Endothelial cell of umbilical vein (primary cell): ENCODE results near the gene UQCRH. TPM values are rescaled to one million over a fixed set of nuclear protein-coding genes. Genes with fewer than 3 reads are reported as not detected.

Source experiments
- BruUV-seq: library from RNA; stranded (reverse); fragments of 400-500 nt; replicated peaks from 2 replicates; lab custom pipeline; 2021; lab: Mats Ljungman, UMichigan
- CTCF ChIA-PET: fragments of 300-600, 350-600 bp; sonication (Branson Sonifier 250); formaldehyde crosslinking; loops from one replicate; lab custom pipeline; 2021; ENCODE audit warnings: antibody characterized with exemption, inconsistent platforms; lab: Charles Lee
- POLR2A ChIA-PET: fragments of 300-600, 350-600 bp; sonication (Branson Sonifier 250); formaldehyde crosslinking; loops from one replicate; lab custom pipeline; 2021; ENCODE audit warnings: antibody characterized with exemption, inconsistent platforms; lab: Charles Lee
- DNase-seq: peaks from one replicate; pipeline ENCODE4 v3.0.0-alpha.2; 2011; ENCODE audit warnings: low read depth, low spot score
- FAIRE-seq: peaks from 2 replicates; lab custom pipeline; 2011; peaks lifted over from hg19 to GRCh38; lab: Jason Lieb, UNC
- H2AFZ ChIP-seq: 2 replicates; pipeline ENCODE4 v1.6.0; 2012; ENCODE audit warnings: low read depth, low read length, control low read depth, inconsistent platforms
- H3K27ac ChIP-seq: 2 replicates; pipeline ENCODE4 v1.5.1; 2011; ENCODE audit warnings: low read depth, mild to moderate bottlenecking, control low read depth, low read length, moderate library complexity; ENCODE audit not compliant: insufficient read depth
- H3K27me3 ChIP-seq, 2 experiments: 2 replicates each; pipeline versions ENCODE4 v1.6.0 to v1.6.1; 2011; ENCODE audit warnings: low read length in 2 of 2, mixed read lengths in 1 of 2; ENCODE audit not compliant: control insufficient read depth in 2 of 2, insufficient read depth in 2 of 2
- H3K36me3 ChIP-seq, 2 experiments: 2 replicates in 1 of 2; 3 replicates in 1 of 2; pipeline ENCODE4 v1.5.1; 2011; ENCODE audit warnings: low read length in 2 of 2, mild to moderate bottlenecking in 1 of 2, moderate library complexity in 1 of 2; ENCODE audit not compliant: control insufficient read depth in 2 of 2, insufficient read depth in 2 of 2; ENCODE audit errors: extremely low read depth in 1 of 2
- H3K4me1 ChIP-seq: 3 replicates; pipeline ENCODE4 v1.5.1; 2011; ENCODE audit warnings: mild to moderate bottlenecking, low read length; ENCODE audit not compliant: control insufficient read depth, insufficient read depth; ENCODE audit errors: extremely low read depth
- H3K4me2 ChIP-seq: 2 replicates; pipeline ENCODE4 v1.6.1; 2011; ENCODE audit warnings: low read length, control low read depth, mixed read lengths; ENCODE audit not compliant: insufficient read depth
- H3K4me3 ChIP-seq, 3 experiments: fragments of 200-600 bp in 1 of 3; sonication (generic), shearing (Covaris generic) in 1 of 3; replicated peaks in 1 of 3; 2 replicates each; pipeline ENCODE4 v1.5.1; 2011 to 2016; ENCODE audit warnings: control low read depth in 3 of 3, low read length in 3 of 3, mild to moderate bottlenecking in 2 of 3, inconsistent platforms in 1 of 3, low read depth in 1 of 3, moderate library complexity in 1 of 3; ENCODE audit not compliant: insufficient read depth in 1 of 3
- H3K79me2 ChIP-seq: 2 replicates; pipeline ENCODE4 v1.6.0; 2012; ENCODE audit warnings: low read length, inconsistent platforms; ENCODE audit not compliant: control insufficient read depth, insufficient read depth
- H3K9ac ChIP-seq: replicated peaks from 2 replicates; pipeline ENCODE3; 2011; ENCODE audit warnings: low read length, control low read depth; ENCODE audit not compliant: insufficient read depth; ENCODE audit errors: extremely low read depth
- H3K9me1 ChIP-seq: replicated peaks from 3 replicates; pipeline ENCODE4 v1.6.0; 2011; ENCODE audit warnings: mild to moderate bottlenecking, low read length; ENCODE audit not compliant: control insufficient read depth, insufficient read depth; ENCODE audit errors: extremely low read depth
- H3K9me3 ChIP-seq: replicated peaks from 2 replicates; pipeline ENCODE4 v1.5.1; 2012; ENCODE audit warnings: low read length, inconsistent platforms; ENCODE audit not compliant: control insufficient read depth, insufficient read depth
- H4K20me1 ChIP-seq: replicated peaks from 2 replicates; pipeline ENCODE3; 2011; ENCODE audit warnings: mild to moderate bottlenecking, low read length; ENCODE audit not compliant: control insufficient read depth, insufficient read depth; ENCODE audit errors: extremely low read depth
- EZH2 ChIP-seq: IDR thresholded peaks from 2 replicates; pipeline ENCODE4 v1.6.1; 2012; ENCODE audit warnings: borderline replicate concordance, low read depth, mild to moderate bottlenecking, moderate library complexity, low read length, inconsistent platforms; ENCODE audit not compliant: severe bottlenecking
- FOS ChIP-seq: IDR thresholded peaks from 2 replicates; pipeline ENCODE4 v1.6.1; 2011; ENCODE audit warnings: mild to moderate bottlenecking, low read length, moderate library complexity, borderline replicate concordance; ENCODE audit not compliant: insufficient read depth
- GATA2 ChIP-seq: IDR thresholded peaks from 2 replicates; pipeline ENCODE4 v1.7.0; 2011; ENCODE audit warnings: low read depth, mild to moderate bottlenecking, moderate library complexity, mixed read lengths, low read length; ENCODE audit not compliant: insufficient read length, insufficient read depth
- JUN ChIP-seq: IDR thresholded peaks from 2 replicates; pipeline ENCODE4 v1.6.1; 2011; ENCODE audit warnings: borderline replicate concordance, low read depth; ENCODE audit not compliant: insufficient read length, insufficient read depth
- MYC ChIP-seq: IDR thresholded peaks from one replicate; pipeline ENCODE4 v1.6.1; 2011; ENCODE audit warnings: mild to moderate bottlenecking, low read depth, low read length
- POLR2A ChIP-seq: IDR thresholded peaks from 2 replicates; pipeline ENCODE4 v1.6.1; 2012; ENCODE audit warnings: low read depth, mild to moderate bottlenecking, control low read depth, low read length
- POLR2AphosphoS5 ChIP-seq: IDR thresholded peaks from 2 replicates; pipeline ENCODE4 v1.6.1; 2012; ENCODE audit warnings: low read depth, mild to moderate bottlenecking, control low read depth, low read length, moderate library complexity; ENCODE audit not compliant: insufficient read depth
- dilution Hi-C: fragments of 300-500 bp; cut with MboI; formaldehyde crosslinking; loops from one replicate; pipeline ENCODE4 v1.15.0; 2019; ENCODE audit warnings: low sequenced_read_pairs; ENCODE audit not compliant: extremely low pct_ligation_motif_present
- intact Hi-C: fragments of 100-400 bp; cut with micrococcal nuclease; formaldehyde crosslinking; loops from one replicate; pipeline ENCODE4 v1.10.0; 2022
- polyA plus RNA-seq, 4 experiments: library from polyadenylated mRNA; depleted of rRNA in 3 of 4; stranded (reverse) in 3 of 4; unstranded in 1 of 4; fragments of >200 nt; gene quantifications; 2 replicates each; pipeline versions ENCODE4 v1.2.1 to v1.2.3, GENCODE V29; 2011 to 2012; ENCODE audit warnings: missing spikeins in 1 of 4
- total RNA-seq: library from RNA; stranded (reverse); gene quantifications from 2 replicates; pipeline ENCODE4 v1.2.3, GENCODE V29; 2021
- TF ChIP-seq, protein P1 (sequence below): IDR thresholded peaks from 2 replicates; pipeline ENCODE4 v1.6.1; 2011; ENCODE audit not compliant: insufficient read depth, insufficient read length
- TF ChIP-seq, protein P2 (sequence below), 2 donors: IDR thresholded peaks; 1 replicate in 1 of 2; 2 replicates in 1 of 2; pipeline ENCODE4 v1.5.1; 2011; ENCODE audit warnings: low read length in 2 of 2, mild to moderate bottlenecking in 2 of 2, moderate library complexity in 2 of 2, control low read depth in 1 of 2, inconsistent platforms in 1 of 2, low read depth in 1 of 2; ENCODE audit not compliant: insufficient read depth in 1 of 2; ENCODE audit errors: extremely low read depth in 1 of 2

The UQCRH gene
- total and polyA plus RNA-seq, 2 donors (not counting 3 experiments of a cell fraction or from before 2014, with no cell fraction given) = 253 to 527 TPM

DNA sequence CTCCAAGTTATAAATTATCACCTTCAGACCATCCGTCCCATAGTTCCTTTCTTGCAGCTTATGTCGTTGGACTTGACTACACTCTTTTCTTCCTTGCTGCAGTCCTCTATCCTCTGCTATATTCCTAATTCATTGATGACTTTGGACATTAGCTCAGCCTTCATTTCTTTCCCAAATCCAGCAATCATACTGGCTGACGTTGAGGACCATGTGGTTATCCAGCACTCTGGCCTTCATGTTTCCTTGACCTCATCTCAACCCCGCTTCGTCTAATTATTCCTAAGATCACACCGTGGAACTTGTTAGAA is 28.5 kb upstream of the UQCRH start:
- Histone ChIP-seq H4K20me1 (no peaks in the 10 kb centered on the region), H3K4me3 (no peak overlapping the region), H3K79me2 (no peaks in the 10 kb centered on the region), H3K9me1 (no peaks in the 10 kb centered on the region), H3K27ac (no peak overlapping the region), H3K9me3 (no peaks in the 10 kb centered on the region), H3K9ac (no peak overlapping the region), H2AFZ (no peak overlapping the region), H3K4me2 (no peak overlapping the region), H3K4me1 (no peaks in the 10 kb centered on the region), H3K27me3 (no peaks in the 10 kb centered on the region), H3K36me3 (peaks cover 8 to 11% of the 10 kb centered on the region in 2 experiments)
- FAIRE-seq (no peak), DNase-seq (no peak)
- BruUV-seq = no TSS peak
- CTCF ChIA-PET = no interaction called here
- POLR2A ChIA-PET = no interaction called here
- intact Hi-C loops (no loop called here), dilution Hi-C loops (no loop called here)
- TF ChIP-seq MYC (no peak), JUN (no peak), POLR2AphosphoS5 (no peak), POLR2A (no peak), EZH2 (no peak), FOS (no peak), GATA2 (no peak)
- TF ChIP-seq, protein P1, sequence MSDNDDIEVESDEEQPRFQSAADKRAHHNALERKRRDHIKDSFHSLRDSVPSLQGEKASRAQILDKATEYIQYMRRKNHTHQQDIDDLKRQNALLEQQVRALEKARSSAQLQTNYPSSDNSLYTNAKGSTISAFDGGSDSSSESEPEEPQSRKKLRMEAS = no peak
- TF ChIP-seq, protein P2, sequence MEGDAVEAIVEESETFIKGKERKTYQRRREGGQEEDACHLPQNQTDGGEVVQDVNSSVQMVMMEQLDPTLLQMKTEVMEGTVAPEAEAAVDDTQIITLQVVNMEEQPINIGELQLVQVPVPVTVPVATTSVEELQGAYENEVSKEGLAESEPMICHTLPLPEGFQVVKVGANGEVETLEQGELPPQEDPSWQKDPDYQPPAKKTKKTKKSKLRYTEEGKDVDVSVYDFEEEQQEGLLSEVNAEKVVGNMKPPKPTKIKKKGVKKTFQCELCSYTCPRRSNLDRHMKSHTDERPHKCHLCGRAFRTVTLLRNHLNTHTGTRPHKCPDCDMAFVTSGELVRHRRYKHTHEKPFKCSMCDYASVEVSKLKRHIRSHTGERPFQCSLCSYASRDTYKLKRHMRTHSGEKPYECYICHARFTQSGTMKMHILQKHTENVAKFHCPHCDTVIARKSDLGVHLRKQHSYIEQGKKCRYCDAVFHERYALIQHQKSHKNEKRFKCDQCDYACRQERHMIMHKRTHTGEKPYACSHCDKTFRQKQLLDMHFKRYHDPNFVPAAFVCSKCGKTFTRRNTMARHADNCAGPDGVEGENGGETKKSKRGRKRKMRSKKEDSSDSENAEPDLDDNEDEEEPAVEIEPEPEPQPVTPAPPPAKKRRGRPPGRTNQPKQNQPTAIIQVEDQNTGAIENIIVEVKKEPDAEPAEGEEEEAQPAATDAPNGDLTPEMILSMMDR (IDR thresholded peaks at IDR 0.05; ENCODE audit: extremely low read depth in 1 of 2, insufficient read depth in 1 of 2, low read depth in 1 of 2, low read length in 2 of 2) = no peak
